OCI-LY1 (cell line): ENCODE data around the gene XPNPEP2.

Experiments
- CTCF ChIP-seq: fragments of 200-600 bp; sonication (generic), shearing (Covaris generic); IDR thresholded peaks from 2 replicates; pipeline ENCODE4 v1.5.1; 2017; ENCODE audit warnings: mild to moderate bottlenecking, antibody characterized with exemption, low read length, moderate library complexity, mixed read lengths
- EZH2 ChIP-seq: fragments of 200-600 bp; sonication (generic), shearing (Covaris generic); IDR thresholded peaks from 2 replicates; pipeline ENCODE4 v1.8.0; 2017; ENCODE audit warnings: borderline replicate concordance, mixed run types, mild to moderate bottlenecking, antibody characterized with exemption, low read length, moderate library complexity, mixed read lengths

DNA sequence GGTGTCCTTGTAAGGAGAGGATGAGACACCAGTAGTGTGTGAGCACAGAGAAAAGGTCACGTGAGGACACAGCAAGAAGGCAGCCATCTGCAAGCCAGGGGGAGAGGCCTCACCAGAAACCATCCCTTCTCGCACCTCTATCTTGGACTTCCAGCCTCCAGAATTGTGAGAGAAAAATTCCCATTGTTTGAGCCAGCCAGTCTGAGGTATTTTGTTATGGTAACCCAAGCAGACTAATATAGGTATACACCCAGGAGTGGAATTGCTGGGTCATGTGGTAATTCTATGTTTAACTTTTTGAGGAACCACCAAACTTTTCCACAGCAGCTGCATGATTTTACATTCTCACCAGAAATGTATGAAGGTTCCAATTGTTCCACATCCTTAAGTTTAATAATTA is 79.3 kb downstream of the XPNPEP2 start:
- TF ChIP-seq EZH2 (no peak), CTCF (no peak)
